Stomach (tissue), 4 donors: ENCODE results near the gene PRKCZ.

Experiments
- POLR2A ChIP-seq, 4 donors: fragments of 450-650 bp; IDR thresholded peaks; one replicate each; pipeline ENCODE4 v1.6.1; 2016; ENCODE audit warnings: antibody characterized with exemption in 4 of 4, control low read depth in 2 of 4, mild to moderate bottlenecking in 1 of 4, moderate library complexity in 1 of 4
- POLR2AphosphoS5 ChIP-seq, 3 donors: sonication (generic); formaldehyde crosslinking; IDR thresholded peaks; one replicate each; pipeline ENCODE4 v1.6.1; 2016; ENCODE audit warnings: antibody characterized with exemption in 3 of 3
- TF ChIP-seq, protein P1 (sequence below), 7 experiments: fragments of 450-650 bp in 4 of 7; fragments of 200-600 bp in 3 of 7; sonication (generic) in 3 of 7; IDR thresholded peaks; one replicate each; pipeline ENCODE4 v1.5.1; 2016 to 2019; ENCODE audit warnings: antibody characterized with exemption in 7 of 7, control low read depth in 2 of 7, mild to moderate bottlenecking in 1 of 7

GRCh38 chr1:2038229-2038628 is 12.0 kb upstream of the PRKCZ start:
- TF ChIP-seq, protein P1, sequence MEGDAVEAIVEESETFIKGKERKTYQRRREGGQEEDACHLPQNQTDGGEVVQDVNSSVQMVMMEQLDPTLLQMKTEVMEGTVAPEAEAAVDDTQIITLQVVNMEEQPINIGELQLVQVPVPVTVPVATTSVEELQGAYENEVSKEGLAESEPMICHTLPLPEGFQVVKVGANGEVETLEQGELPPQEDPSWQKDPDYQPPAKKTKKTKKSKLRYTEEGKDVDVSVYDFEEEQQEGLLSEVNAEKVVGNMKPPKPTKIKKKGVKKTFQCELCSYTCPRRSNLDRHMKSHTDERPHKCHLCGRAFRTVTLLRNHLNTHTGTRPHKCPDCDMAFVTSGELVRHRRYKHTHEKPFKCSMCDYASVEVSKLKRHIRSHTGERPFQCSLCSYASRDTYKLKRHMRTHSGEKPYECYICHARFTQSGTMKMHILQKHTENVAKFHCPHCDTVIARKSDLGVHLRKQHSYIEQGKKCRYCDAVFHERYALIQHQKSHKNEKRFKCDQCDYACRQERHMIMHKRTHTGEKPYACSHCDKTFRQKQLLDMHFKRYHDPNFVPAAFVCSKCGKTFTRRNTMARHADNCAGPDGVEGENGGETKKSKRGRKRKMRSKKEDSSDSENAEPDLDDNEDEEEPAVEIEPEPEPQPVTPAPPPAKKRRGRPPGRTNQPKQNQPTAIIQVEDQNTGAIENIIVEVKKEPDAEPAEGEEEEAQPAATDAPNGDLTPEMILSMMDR (IDR thresholded peaks at IDR 0.05): no peak
- no peak for TF ChIP-seq POLR2A (IDR thresholded peaks at IDR 0.05)
- TF ChIP-seq POLR2AphosphoS5 (IDR thresholded peaks at IDR 0.05): no peak
